IMR-90 (cell line): Measurements from ENCODE around the gene HSH2D. TPM values are rescaled to one million over a fixed set of nuclear protein-coding genes. Genes with fewer than 3 reads are reported as not detected.

Experiments used
- ATAC-seq: fragments of 200-7000 bp; cut with Tn5 transposase; 2 replicates; pipeline ENCODE4 v1.9.1; 2020; ENCODE audit warnings: low read depth, mild to moderate bottlenecking, moderate library complexity
- BruUV-seq: library from RNA; stranded (reverse); fragments of 400-500 nt; replicated peaks from 2 replicates; lab custom pipeline; 2021; lab: Mats Ljungman, UMichigan
- CTCF ChIA-PET: fragments of 300-600 bp; formaldehyde crosslinking; extraction: SDS; loops from one replicate; lab custom pipeline; 2021; ENCODE audit warnings: antibody characterized with exemption; lab: Yijun Ruan, JAX
- POLR2A ChIA-PET: fragments of 300-600 bp; sonication (Branson Sonifier 250); formaldehyde crosslinking; loops from one replicate; lab custom pipeline; 2022; ENCODE audit warnings: antibody characterized with exemption; ENCODE audit not compliant: unreplicated experiment; lab: Charles Lee
- DNase-seq: peaks from one replicate; pipeline ENCODE4 v3.0.0; 2013
- H2AFZ ChIP-seq: replicated peaks from 2 replicates; pipeline ENCODE3; 2013; ENCODE audit warnings: low read length, mild to moderate bottlenecking; ENCODE audit not compliant: poor library complexity
- H2AK5ac ChIP-seq: 2 replicates; pipeline ENCODE4 v1.6.1; 2013; ENCODE audit warnings: low read depth, low read length, inconsistent platforms
- H2AK9ac ChIP-seq: replicated peaks from 2 replicates; pipeline ENCODE3; 2013; ENCODE audit warnings: mild to moderate bottlenecking, low read depth, low read length, moderate library complexity; ENCODE audit not compliant: poor library complexity
- H2BK120ac ChIP-seq: 2 replicates; pipeline ENCODE4 v1.6.1; 2013; ENCODE audit warnings: low read depth, low read length, inconsistent platforms
- H2BK15ac ChIP-seq: 3 replicates; pipeline ENCODE4 v1.6.1; 2013; ENCODE audit warnings: low read depth, low read length, inconsistent platforms
- H2BK20ac ChIP-seq: 2 replicates; pipeline ENCODE4 v1.6.1; 2013; ENCODE audit warnings: low read depth, mild to moderate bottlenecking, inconsistent platforms, low read length, moderate library complexity
- H2BK5ac ChIP-seq: 2 replicates; pipeline ENCODE4 v1.6.1; 2013; ENCODE audit warnings: mild to moderate bottlenecking, low read depth, low read length, inconsistent platforms; ENCODE audit not compliant: poor library complexity, severe bottlenecking
- H3K14ac ChIP-seq: replicated peaks from 2 replicates; pipeline ENCODE4 v1.6.1; 2013; ENCODE audit warnings: low read depth, low read length, inconsistent platforms
- H3K18ac ChIP-seq: 2 replicates; pipeline ENCODE4 v1.6.1; 2013; ENCODE audit warnings: low read depth, low read length, control low read depth
- H3K23ac ChIP-seq: 2 replicates; pipeline ENCODE4 v1.6.1; 2013; ENCODE audit warnings: low read depth, low read length, inconsistent platforms
- H3K27ac ChIP-seq: 2 replicates; pipeline ENCODE4 v1.5.1; 2013; ENCODE audit warnings: mild to moderate bottlenecking, control low read depth, low read length; ENCODE audit not compliant: insufficient read depth
- H3K27me3 ChIP-seq: 2 replicates; pipeline ENCODE4 v1.6.1; 2013; ENCODE audit warnings: low read length; ENCODE audit not compliant: control insufficient read depth, insufficient read depth
- H3K36me3 ChIP-seq: 2 replicates; pipeline ENCODE4 v1.6.1; 2013; ENCODE audit warnings: low read length, mixed read lengths; ENCODE audit not compliant: control insufficient read depth, insufficient read depth
- H3K4ac ChIP-seq: 2 replicates; pipeline ENCODE4 v1.6.1; 2013; ENCODE audit warnings: low read depth, low read length, inconsistent platforms
- H3K4me1 ChIP-seq: 2 replicates; pipeline ENCODE4 v1.6.1; 2013; ENCODE audit warnings: low read length, mixed read lengths; ENCODE audit not compliant: control insufficient read depth, insufficient read depth
- H3K4me2 ChIP-seq: 2 replicates; pipeline ENCODE4 v1.6.1; 2013; ENCODE audit warnings: low read depth, mild to moderate bottlenecking, control low read depth, low read length, moderate library complexity
- H3K4me3 ChIP-seq: 2 replicates; pipeline ENCODE4 v1.5.1; 2013; ENCODE audit warnings: low read depth, mild to moderate bottlenecking, control low read depth, low read length, moderate library complexity; ENCODE audit not compliant: insufficient read depth
- H3K56ac ChIP-seq: 2 replicates; pipeline ENCODE4 v1.6.1; 2013; ENCODE audit warnings: low read length, inconsistent platforms; ENCODE audit not compliant: insufficient read depth; ENCODE audit errors: extremely low read depth
- H3K79me1 ChIP-seq, 2 experiments: 2 replicates each; pipeline ENCODE4 v1.6.1; 2013; ENCODE audit warnings: low read length in 2 of 2, inconsistent platforms in 1 of 2, low read depth in 1 of 2
- H3K9ac ChIP-seq: 2 replicates; pipeline ENCODE4 v1.6.1; 2013; ENCODE audit warnings: low read depth, low read length, control low read depth
- H3K9me1 ChIP-seq: 2 replicates; pipeline ENCODE4 v1.6.1; 2013; ENCODE audit warnings: low read length, inconsistent platforms; ENCODE audit not compliant: insufficient read depth
- H3K9me3 ChIP-seq: 2 replicates; pipeline ENCODE4 v1.6.1; 2013; ENCODE audit warnings: low read length; ENCODE audit not compliant: control insufficient read depth, insufficient read depth
- H4K20me1 ChIP-seq: 2 replicates; pipeline ENCODE4 v1.6.1; 2013; ENCODE audit warnings: low read length, inconsistent platforms; ENCODE audit not compliant: insufficient read depth
- H4K5ac ChIP-seq: 2 replicates; pipeline ENCODE4 v1.6.1; 2013; ENCODE audit warnings: mild to moderate bottlenecking, low read depth, low read length, control low read depth
- H4K8ac ChIP-seq, 2 experiments: 2 replicates each; pipeline ENCODE4 v1.6.1; 2013; ENCODE audit warnings: low read depth in 2 of 2, low read length in 2 of 2, control low read depth in 1 of 2, inconsistent platforms in 1 of 2
- H4K91ac ChIP-seq: 2 replicates; pipeline ENCODE4 v1.6.1; 2013; ENCODE audit warnings: low read depth, low read length, inconsistent platforms; ENCODE audit not compliant: insufficient read depth
- ELK1 ChIP-seq: fragments of 150-350 bp; IDR thresholded peaks from 2 replicates; pipeline ENCODE4 v1.6.1; 2016; ENCODE audit warnings: low read depth, mild to moderate bottlenecking, low read length, moderate library complexity, borderline replicate concordance
- NFE2L2 ChIP-seq: fragments of 150-350 bp; IDR thresholded peaks from 2 replicates; pipeline ENCODE4 v1.6.1; 2016; ENCODE audit warnings: low read depth, mild to moderate bottlenecking, low read length
- POLR2A ChIP-seq: IDR thresholded peaks from 2 replicates; pipeline ENCODE4 v1.6.1; 2012; ENCODE audit warnings: mild to moderate bottlenecking, low read depth, low read length
- SMC3 ChIP-seq: fragments of 150-350 bp; IDR thresholded peaks from 2 replicates; pipeline ENCODE4 v1.6.1; 2016; ENCODE audit warnings: low read depth, mild to moderate bottlenecking, antibody characterized with exemption, low read length, moderate library complexity
- WGBS, 2 experiments: methylation state at CpG; one replicate each; pipeline versions ENCODE4 v1.1.5 to v1.1.7; 2013; ENCODE audit warnings: missing lambda C conversion rate in 2 of 2; ENCODE audit not compliant: insufficient read length in 1 of 2; ENCODE audit errors: extremely low coverage in 2 of 2; 5-methylcytosine and 5-hydroxymethylcytosine counted together
- dilution Hi-C: fragments of 300-500 bp; cut with HindIII; formaldehyde crosslinking; loops from one replicate; pipeline ENCODE4 v1.14.3; 2018; ENCODE audit warnings: low sequenced_read_pairs; ENCODE audit not compliant: unreplicated experiment
- in situ Hi-C: fragments of 300-500 bp; cut with MboI; formaldehyde crosslinking; loops from 3 replicates; pipeline ENCODE4 v1.14.3; 2019; ENCODE audit warnings: low sequenced_read_pairs, inconsistent platforms, mixed read lengths
- intact Hi-C: fragments of 100-400 bp; cut with micrococcal nuclease; formaldehyde crosslinking; loops from 2 replicates; pipeline ENCODE4 v1.10.0; 2022
- polyA plus RNA-seq, 3 experiments: library from polyadenylated mRNA; depleted of rRNA; stranded (reverse); fragments of >200 nt; gene quantifications; 2 replicates each; pipeline ENCODE4 v1.2.3, GENCODE V29; 2012; ENCODE audit warnings: low replicate concordance in 1 of 3
- total RNA-seq: library from RNA; depleted of rRNA; stranded (reverse); fragments of >200 nt; gene quantifications from 2 replicates; pipeline ENCODE4 v1.2.3, GENCODE V29; 2012

HSH2D gene
- total and polyA plus RNA-seq, 2 of the 4 experiments (the other 2 are of a cell fraction), result not detected

- Histone ChIP-seq H3K18ac (no peak overlapping the region), H3K27ac (no peak overlapping the region), H2AK9ac (no peak overlapping the region), H3K27me3 (no peaks in the 10 kb centered on the region; the same call in 1 of the 2 replicates), H2AK5ac (no peak overlapping the region), H2BK5ac (no peak overlapping the region), H2BK120ac (no peak overlapping the region), H3K4me2 (no peak overlapping the region), H3K4me3 (no peak overlapping the region), H3K9ac (no peak overlapping the region), H3K79me1 (no peaks in the 10 kb centered on the region), H2AFZ (no peak overlapping the region), H3K4me1 (no peaks in the 10 kb centered on the region), H3K9me3 (no peaks in the 10 kb centered on the region), H4K20me1 (no peaks in the 10 kb centered on the region), H4K8ac (no peak overlapping the region), H4K5ac (no peak overlapping the region), H3K4ac (no peak overlapping the region), H3K23ac (no peak overlapping the region), H3K9me1 (peaks cover 4% of the 10 kb centered on the region; the same call in 1 of the 2 replicates), H3K56ac (no peak overlapping the region), H3K36me3 (no peaks in the 10 kb centered on the region), H4K91ac (no peak overlapping the region), H2BK20ac (no peak overlapping the region), H3K14ac (no peak overlapping the region), H2BK15ac (no peak overlapping the region)
- in situ Hi-C loops, result no loop called here
- BruUV-seq, result no TSS peak
- DNase-seq (no peak), ATAC-seq (no peak)
- CTCF ChIA-PET, result no interaction called here
- dilution Hi-C loops, result no loop called here
- POLR2A ChIA-PET, result no interaction called here
- TF ChIP-seq POLR2A (no peak), SMC3 (no peak), NFE2L2 (no peak), ELK1 (no peak)
- WGBS, 2 experiments, result 90% methylated on average over 2 of the region's 9 CpGs; no CpG with 5 or more reads in 1 of the 2 experiments
- intact Hi-C loops, result no loop called here
These were observed 1.4 kb upstream of the HSH2D start for GRCh38 chr19:16142032-16142580.
